Gastroesophageal sphincter (tissue), 4 donors: ENCODE results near the gene NEDD4L. TPM values are rescaled to one million over a fixed set of nuclear protein-coding genes. Genes with fewer than 3 reads are reported as not detected.

Source experiments
- ATAC-seq: fragments of 150-250 bp; one replicate; pipeline ENCODE4 v1.9.1; 2016; ENCODE audit warnings: mild to moderate bottlenecking, moderate library complexity
- H3K27ac ChIP-seq, 4 donors: fragments of 200-600 bp; sonication (generic) in 3 of 4; 1 replicate in 3 of 4; 2 replicates in 1 of 4; pipeline ENCODE4 v1.5.1; 2016 to 2019
- H3K27me3 ChIP-seq: fragments of 200-600 bp; sonication (generic); one replicate; pipeline ENCODE4 v1.5.1; 2019
- H3K36me3 ChIP-seq, 2 donors: fragments of 200-600 bp; sonication (generic); one replicate each; pipeline ENCODE4 v1.5.1; 2019; ENCODE audit warnings: control low read depth in 1 of 2
- H3K4me1 ChIP-seq, 3 donors: fragments of 200-600 bp; sonication (generic); 1 replicate in 2 of 3; 2 replicates in 1 of 3; pipeline ENCODE4 v1.5.1; 2016 to 2019; ENCODE audit warnings: control low read depth in 2 of 3
- H3K4me3 ChIP-seq, 2 donors: fragments of 200-600 bp; sonication (generic); one replicate each; pipeline ENCODE4 v1.5.1; 2019; ENCODE audit warnings: mild to moderate bottlenecking in 1 of 2, moderate library complexity in 1 of 2
- H3K9me3 ChIP-seq, 3 donors: fragments of 200-600 bp; sonication (generic); one replicate each; pipeline ENCODE4 v1.5.1; 2017 to 2019; ENCODE audit warnings: control low read depth in 2 of 3
- CTCF ChIP-seq, 4 experiments: fragments of 200-600 bp in 2 of 4; fragments of 450-650 bp in 2 of 4; sonication (generic) in 1 of 4; IDR thresholded peaks; one replicate each; pipeline ENCODE4 v1.5.1; 2017 to 2019; ENCODE audit warnings: antibody characterized with exemption in 4 of 4, mild to moderate bottlenecking in 2 of 4, moderate library complexity in 2 of 4
- EP300 ChIP-seq: sonication (generic); formaldehyde crosslinking; IDR thresholded peaks from one replicate; pipeline ENCODE4 v1.6.1; 2017; ENCODE audit warnings: antibody characterized with exemption, mild to moderate bottlenecking
- POLR2A ChIP-seq, 2 donors: fragments of 450-650 bp; IDR thresholded peaks; one replicate each; pipeline ENCODE4 v1.6.1; 2017; ENCODE audit warnings: antibody characterized with exemption in 2 of 2, mild to moderate bottlenecking in 2 of 2, moderate library complexity in 1 of 2
- POLR2AphosphoS5 ChIP-seq: sonication (generic); formaldehyde crosslinking; IDR thresholded peaks from one replicate; pipeline ENCODE4 v1.6.1; 2017; ENCODE audit warnings: antibody characterized with exemption
- WGBS, 2 donors: methylation state at CpG; one replicate each; pipeline ENCODE4 v1.1.5; 2018; ENCODE audit warnings: low coverage in 1 of 2; 5-methylcytosine and 5-hydroxymethylcytosine counted together
- total RNA-seq, 4 donors: library from RNA; depleted of rRNA; stranded (reverse); fragments of >200 nt; gene quantifications; one replicate each; pipeline ENCODE4 v1.1.0, GENCODE V29; 2016

The NEDD4L gene
- total RNA-seq, 4 donors from 2014 or later, result 37.0 to 50.9 (median 43.0) TPM

- 95 to 96% methylated on average over 6 of the region's 6 CpGs for WGBS, 2 donors
- no peak for ATAC-seq
- Histone ChIP-seq H3K36me3 (peaks cover 0 to 40% of the 10 kb centered on the region in 2 donors), H3K27ac (no peak overlapping the region), H3K4me1 (peaks cover 0 to 14% (median 0%) of the 10 kb centered on the region in 3 donors), H3K27me3 (no peaks in the 10 kb centered on the region), H3K9me3 (no peaks in the 10 kb centered on the region), H3K4me3 (no peak overlapping the region)
- no peak for TF ChIP-seq POLR2AphosphoS5
- TF ChIP-seq CTCF (IDR thresholded peaks at IDR 0.05), result no peak
- no peak for TF ChIP-seq POLR2A (IDR thresholded peaks at IDR 0.05)
- TF ChIP-seq EP300, result no peak
These were observed 319.9 kb downstream of the NEDD4L start for GRCh38 chr18:58363767-58364540.

- no peak overlapping the region for H3K4me3 ChIP-seq
- H3K9me3 ChIP-seq, result no peaks in the 10 kb centered on the region
- peaks cover 0 to 14% (median 0%) of the 10 kb centered on the region in 3 donors for H3K4me1 ChIP-seq
- WGBS, 2 donors, result 95 to 98% methylated on average over 4 to 5 of the region's 7 CpGs
- no peaks in the 10 kb centered on the region for H3K27me3 ChIP-seq
- H3K27ac ChIP-seq, result no peak overlapping the region
- ATAC-seq, result no peak
- TF ChIP-seq CTCF (IDR thresholded peaks at IDR 0.05) (no peak), POLR2A (IDR thresholded peaks at IDR 0.05) (no peak), EP300 (no peak), POLR2AphosphoS5 (no peak)
- H3K36me3 ChIP-seq, result peaks cover 0 to 51% of the 10 kb centered on the region in 2 donors
These were observed 321.0 kb downstream of the NEDD4L start for GRCh38 chr18:58364876-58365528.

GRCh38 chr18:58367425-58368140 is 323.6 kb downstream of the NEDD4L start:
- Histone ChIP-seq H3K36me3 (peaks cover 0 to 76% of the 10 kb centered on the region in 2 donors), H3K9me3 (no peaks in the 10 kb centered on the region), H3K27me3 (no peaks in the 10 kb centered on the region), H3K4me3 (no peak overlapping the region), H3K27ac (no peak overlapping the region), H3K4me1 (peaks cover 0 to 6% (median 0%) of the 10 kb centered on the region in 3 donors)
- no peak for TF ChIP-seq POLR2AphosphoS5
- no peak for TF ChIP-seq POLR2A (IDR thresholded peaks at IDR 0.05)
- TF ChIP-seq EP300, result no peak
- no peak for TF ChIP-seq CTCF (IDR thresholded peaks at IDR 0.05)
- no peak for ATAC-seq
- WGBS, 2 donors, result 93 to 97% methylated on average over 5 to 9 of the region's 9 CpGs

- ATAC-seq, result no peak
- no peaks in the 10 kb centered on the region for H3K27me3 ChIP-seq
- WGBS, 2 donors, result 98 to 100% methylated on average over 1 to 7 of the region's 10 CpGs
These were observed 325.6 kb downstream of the NEDD4L start for GRCh38 chr18:58369616-58370015.

More at GRCh38 chr18:58369616-58370015, 325.6 kb downstream of the NEDD4L start:
- Histone ChIP-seq H3K9me3 (no peaks in the 10 kb centered on the region), H3K4me3 (no peak overlapping the region), H3K4me1 (no peaks in the 10 kb centered on the region), H3K27ac (no peak overlapping the region), H3K36me3 (peaks cover 0 to 95% of the 10 kb centered on the region in 2 donors)
- no peak for TF ChIP-seq CTCF (IDR thresholded peaks at IDR 0.05)
- no peak for TF ChIP-seq POLR2AphosphoS5
- TF ChIP-seq EP300, result no peak
